K562 (cell line): ENCODE results near the gene PRKAR1B. TPM values are rescaled to one million over a fixed set of nuclear protein-coding genes. Genes with fewer than 3 reads are reported as not detected.
A peak's percentile ranks its signal among the peaks of the same experiment; 100 is the strongest.

Source experiments
- ARID2 ChIP-seq: fragments of 450-650 bp; IDR thresholded peaks from 2 replicates; pipeline ENCODE4 v1.6.1; 2017; ENCODE audit warnings: antibody characterized with exemption, mild to moderate bottlenecking
- ARNT ChIP-seq, 2 experiments: fragments of 450-650 bp; IDR thresholded peaks; 2 replicates each; pipeline ENCODE4 v1.6.1; 2016; ENCODE audit warnings: mild to moderate bottlenecking in 1 of 2
- BMI1 ChIP-seq: fragments of 150-350 bp; IDR thresholded peaks from 2 replicates; pipeline ENCODE4 v1.6.1; 2014; ENCODE audit warnings: low read length
- CAMTA2 ChIP-seq: fragments of 250-450 bp; sonication (Bioruptor Pico); conservative IDR thresholded peaks from 2 replicates; pipeline ENCODE4 v1.5.1; 2022
- CREB5 ChIP-seq: fragments of 250-450 bp; sonication (Bioruptor Pico); IDR thresholded peaks from 2 replicates; pipeline ENCODE4 v1.5.0; 2020; ENCODE audit warnings: mild to moderate bottlenecking
- DMBX1 ChIP-seq: fragments of 250-450 bp; sonication (Bioruptor Pico); IDR thresholded peaks from 2 replicates; pipeline ENCODE4 v1.8.0; 2022; ENCODE audit warnings: inconsistent platforms, mild to moderate bottlenecking, moderate library complexity, borderline replicate concordance
- ELF4 ChIP-seq: fragments of 450-650 bp; formaldehyde crosslinking; IDR thresholded peaks from 2 replicates; pipeline ENCODE4 v1.4.0; 2022; ENCODE audit warnings: missing genetic modification characterization
- FOXK2 ChIP-seq, 2 experiments: fragments of 450-650 bp; IDR thresholded peaks in 1 of 2; conservative IDR thresholded peaks in 1 of 2; 2 replicates each; pipeline ENCODE4 v1.6.1; 2016; ENCODE audit warnings: low read depth in 2 of 2, mild to moderate bottlenecking in 1 of 2
- MCM7 ChIP-seq, 2 experiments: fragments of 450-650 bp; IDR thresholded peaks; 2 replicates each; pipeline ENCODE4 v1.6.1; 2016 to 2018
- MEIS2 ChIP-seq: fragments of 450-650 bp; IDR thresholded peaks from 2 replicates; pipeline ENCODE4 v1.6.1; 2014; ENCODE audit warnings: mild to moderate bottlenecking; ENCODE audit not compliant: partially characterized antibody
- MLX ChIP-seq, 2 experiments: fragments of 450-650 bp in 1 of 2; sonication (generic) in 1 of 2; formaldehyde crosslinking; conservative IDR thresholded peaks; 2 replicates each; pipeline versions ENCODE4 v1.4.0 to v1.8.1; 2020 to 2022; ENCODE audit warnings: mild to moderate bottlenecking in 1 of 2, missing genetic modification reagents in 1 of 2
- NELFE ChIP-seq: IDR thresholded peaks from 2 replicates; pipeline ENCODE4 v1.6.1; 2011; ENCODE audit warnings: mild to moderate bottlenecking; ENCODE audit not compliant: insufficient read depth, insufficient read length
- NRF1 ChIP-seq, 2 experiments: fragments of 450-650 bp; IDR thresholded peaks in 1 of 2; conservative IDR thresholded peaks in 1 of 2; 2 replicates each; pipeline ENCODE4 v1.6.1; 2014; ENCODE audit warnings: mild to moderate bottlenecking in 2 of 2
- NUFIP1 ChIP-seq: fragments of 450-650 bp; IDR thresholded peaks from 2 replicates; pipeline ENCODE4 v1.6.1; 2018; ENCODE audit not compliant: partially characterized antibody
- RCOR1 ChIP-seq, 2 experiments: IDR thresholded peaks; 2 replicates each; pipeline ENCODE4 v1.6.1; 2012; ENCODE audit warnings: low read depth in 2 of 2, low read length in 2 of 2, borderline replicate concordance in 1 of 2, improper control_type of control experiment in 1 of 2
- SAP30 ChIP-seq: fragments of 200-600 bp; sonication (generic); IDR thresholded peaks from 2 replicates; pipeline ENCODE4 v1.6.1; 2012; ENCODE audit warnings: borderline replicate concordance, low read depth, mild to moderate bottlenecking, moderate library complexity, low read length, control low read depth, inconsistent platforms; ENCODE audit not compliant: insufficient read depth, poor library complexity, severe bottlenecking
- SNRNP70 ChIP-seq: fragments of 200-400 bp; formaldehyde crosslinking; optimal IDR thresholded peaks from 2 replicates; pipeline ENCODE3; 2017; ENCODE audit warnings: low read depth, low read length
- TCF7L2 ChIP-seq: fragments of 150-350 bp; IDR thresholded peaks from 2 replicates; pipeline ENCODE4 v1.6.1; 2016; ENCODE audit warnings: low read depth, mild to moderate bottlenecking, low read length, moderate library complexity
- THRB ChIP-seq: fragments of 450-650 bp; formaldehyde crosslinking; conservative IDR thresholded peaks from 2 replicates; pipeline ENCODE4 v1.4.0; 2022; ENCODE audit warnings: mild to moderate bottlenecking, missing genetic modification characterization
- polyA plus RNA-seq, 8 experiments: library from polyadenylated mRNA; depleted of rRNA in 4 of 8; stranded (reverse) in 5 of 8; unstranded in 3 of 8; fragments of >200 nt; fragmentation: Nextera tagmentation in 2 of 8; fragmentation: Illumina TruSeq in 1 of 8; extraction: Ambion mirVana in 2 of 8; extraction: Trizol in 1 of 8; gene quantifications; 2 replicates each; pipeline versions ENCODE4 v1.2.1 to v1.2.3, GENCODE V29; 2011 to 2014; ENCODE audit warnings: inconsistent platforms in 1 of 8, missing spikeins in 1 of 8
- total RNA-seq, 7 experiments: library from RNA; depleted of rRNA in 6 of 7; stranded (reverse); fragments of >200 nt in 6 of 7; fragmentation: Illumina TruSeq in 2 of 7; extraction: Trizol in 2 of 7; gene quantifications; 2 replicates each; pipeline versions ENCODE4 v1.2.1 to v1.2.3, GENCODE V29; 2011 to 2021; ENCODE audit warnings: low replicate concordance in 1 of 7
- TF ChIP-seq, protein P1 (sequence below): sonication (generic); formaldehyde crosslinking; IDR thresholded peaks from 2 replicates; pipeline ENCODE4 v1.9.0; 2022; ENCODE audit warnings: mild to moderate bottlenecking, missing genetic modification reagents
- TF ChIP-seq, protein P2 (sequence below): IDR thresholded peaks from 2 replicates; pipeline ENCODE4 v1.6.1; 2011; ENCODE audit warnings: borderline replicate concordance, low read depth, mild to moderate bottlenecking, moderate library complexity, low read length; ENCODE audit not compliant: insufficient read depth, poor library complexity, severe bottlenecking

Gene PRKAR1B
- total and polyA plus RNA-seq, 9 of the 15 experiments (the other 6 are each of a cell fraction or from before 2014, with no cell fraction given), result 0.99 to 30.5 (median 12.7) TPM

- TF ChIP-seq NRF1 (conservative IDR thresholded peaks at IDR 0.05 in 1 of 2, IDR thresholded peaks at IDR 0.05 in 1 of 2) (no peak), RCOR1 (IDR thresholded peaks at IDR 0.05; ENCODE audit: borderline replicate concordance in 1 of 2, low read depth in 2 of 2, low read length in 2 of 2) (peak; percentile 35 to 91), ARNT (IDR thresholded peaks at IDR 0.05) (peak; percentile 59 to 63; a peak in 2 of 4 replicates), CAMTA2 (CRISPR knock-in tag) (no peak), NUFIP1 (no peak), NELFE (no peak), MCM7 (IDR thresholded peaks at IDR 0.05) (no peak), BMI1 (no peak), DMBX1 (CRISPR knock-in tag) (peak; percentile 73; the same call in 1 of the 2 replicates), TCF7L2 (no peak), ARID2 (no peak), SAP30 (no peak), THRB (CRISPR knock-in tag) (0 out of 2 replicates have a peak, but pooled peaks have one; percentile 53), MLX (CRISPR knock-in tag; conservative IDR thresholded peaks at IDR 0.05) (no peak), ELF4 (CRISPR knock-in tag) (no peak; the same call in 1 of the 2 replicates), MEIS2 (no peak), FOXK2 (conservative IDR thresholded peaks at IDR 0.05 in 1 of 2, IDR thresholded peaks at IDR 0.05 in 1 of 2; ENCODE audit: low read depth in 2 of 2) (no peak), CREB5 (CRISPR knock-in tag) (no peak), SNRNP70 (no peak)
- TF ChIP-seq, protein P1, sequence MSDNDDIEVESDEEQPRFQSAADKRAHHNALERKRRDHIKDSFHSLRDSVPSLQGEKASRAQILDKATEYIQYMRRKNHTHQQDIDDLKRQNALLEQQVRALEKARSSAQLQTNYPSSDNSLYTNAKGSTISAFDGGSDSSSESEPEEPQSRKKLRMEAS (CRISPR knock-in tag), result no peak
- TF ChIP-seq, protein P2, sequence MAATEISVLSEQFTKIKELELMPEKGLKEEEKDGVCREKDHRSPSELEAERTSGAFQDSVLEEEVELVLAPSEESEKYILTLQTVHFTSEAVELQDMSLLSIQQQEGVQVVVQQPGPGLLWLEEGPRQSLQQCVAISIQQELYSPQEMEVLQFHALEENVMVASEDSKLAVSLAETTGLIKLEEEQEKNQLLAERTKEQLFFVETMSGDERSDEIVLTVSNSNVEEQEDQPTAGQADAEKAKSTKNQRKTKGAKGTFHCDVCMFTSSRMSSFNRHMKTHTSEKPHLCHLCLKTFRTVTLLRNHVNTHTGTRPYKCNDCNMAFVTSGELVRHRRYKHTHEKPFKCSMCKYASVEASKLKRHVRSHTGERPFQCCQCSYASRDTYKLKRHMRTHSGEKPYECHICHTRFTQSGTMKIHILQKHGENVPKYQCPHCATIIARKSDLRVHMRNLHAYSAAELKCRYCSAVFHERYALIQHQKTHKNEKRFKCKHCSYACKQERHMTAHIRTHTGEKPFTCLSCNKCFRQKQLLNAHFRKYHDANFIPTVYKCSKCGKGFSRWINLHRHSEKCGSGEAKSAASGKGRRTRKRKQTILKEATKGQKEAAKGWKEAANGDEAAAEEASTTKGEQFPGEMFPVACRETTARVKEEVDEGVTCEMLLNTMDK, result no peak
Measured at GRCh38 chr7:725223-726005, 1.7 kb downstream of the PRKAR1B start (continued).
